Measurements from ENCODE around the gene MYH15.

The MYH15 gene

GRCh38 chr3:108410531-108410984, 99.8 kb downstream of the MYH15 start:
- Histone ChIP-seq H3K27ac (ENCODE audit: low read depth in 2 of 2, low read length in 2 of 2) (no peak overlapping the region), H3K4me1 (ENCODE audit: control insufficient read depth in 2 of 2, insufficient read depth in 2 of 2, low read length in 2 of 2) (peaks cover 17 to 33% of the 10 kb centered on the region in 2 donors), H3K36me3 (ENCODE audit: control insufficient read depth in 2 of 2, insufficient read depth in 2 of 2, low read length in 2 of 2) (no peaks in the 10 kb centered on the region), H3K9me3 (ENCODE audit: control insufficient read depth in 2 of 2, low read length in 2 of 2) (no peaks in the 10 kb centered on the region), H3K27me3 (ENCODE audit: control insufficient read depth in 2 of 2, insufficient read depth in 2 of 2, low read length in 2 of 2) (no peaks in the 10 kb centered on the region), H3K4me3 (ENCODE audit: low read length in 2 of 2) (no peak overlapping the region), H3K9ac (ENCODE audit: low read depth in 1 of 2, low read length in 2 of 2) (no peak overlapping the region)

- H3K4me3 ChIP-seq (ENCODE audit: low read length in 2 of 2): no peak overlapping the region
- H3K27ac ChIP-seq (ENCODE audit: low read depth in 2 of 2, low read length in 2 of 2): peak overlapping the region; percentile 88 to 91
- H3K36me3 ChIP-seq (ENCODE audit: control insufficient read depth in 2 of 2, insufficient read depth in 2 of 2, low read length in 2 of 2): no peaks in the 10 kb centered on the region
- H3K9ac ChIP-seq (ENCODE audit: low read depth in 1 of 2, low read length in 2 of 2): no peak overlapping the region
- no peaks in the 10 kb centered on the region for H3K27me3 ChIP-seq (ENCODE audit: control insufficient read depth in 2 of 2, insufficient read depth in 2 of 2, low read length in 2 of 2)
- no peaks in the 10 kb centered on the region for H3K9me3 ChIP-seq (ENCODE audit: control insufficient read depth in 2 of 2, low read length in 2 of 2)
- H3K4me1 ChIP-seq (ENCODE audit: control insufficient read depth in 2 of 2, insufficient read depth in 2 of 2, low read length in 2 of 2): peaks cover 17 to 36% of the 10 kb centered on the region in 2 donors
Observed at GRCh38 chr3:108409800-108410178, 100.6 kb downstream of the MYH15 start.

- no peaks in the 10 kb centered on the region for H3K9me3 ChIP-seq (ENCODE audit: control insufficient read depth in 2 of 2, low read length in 2 of 2)
- no peak overlapping the region for H3K9ac ChIP-seq (ENCODE audit: low read depth in 1 of 2, low read length in 2 of 2)
- no peaks in the 10 kb centered on the region for H3K27me3 ChIP-seq (ENCODE audit: control insufficient read depth in 2 of 2, insufficient read depth in 2 of 2, low read length in 2 of 2)
- H3K4me3 ChIP-seq (ENCODE audit: low read length in 2 of 2): peak overlapping the region; percentile 2 to 19
- no peaks in the 10 kb centered on the region for H3K36me3 ChIP-seq (ENCODE audit: control insufficient read depth in 2 of 2, insufficient read depth in 2 of 2, low read length in 2 of 2)
- H3K27ac ChIP-seq (ENCODE audit: low read depth in 2 of 2, low read length in 2 of 2): peak overlapping the region; percentile 88 to 91
- peaks cover 19 to 43% of the 10 kb centered on the region in 2 donors for H3K4me1 ChIP-seq (ENCODE audit: control insufficient read depth in 2 of 2, insufficient read depth in 2 of 2, low read length in 2 of 2)
Observed at GRCh38 chr3:108408883-108409799, 101.3 kb downstream of the MYH15 start.

- peak overlapping the region in 1 of 2 donors; percentile 55 for H3K4me3 ChIP-seq (ENCODE audit: low read length in 2 of 2)
- H3K27me3 ChIP-seq (ENCODE audit: control insufficient read depth in 2 of 2, insufficient read depth in 2 of 2, low read length in 2 of 2): no peaks in the 10 kb centered on the region
- no peaks in the 10 kb centered on the region for H3K9me3 ChIP-seq (ENCODE audit: control insufficient read depth in 2 of 2, low read length in 2 of 2)
- no peaks in the 10 kb centered on the region for H3K36me3 ChIP-seq (ENCODE audit: control insufficient read depth in 2 of 2, insufficient read depth in 2 of 2, low read length in 2 of 2)
- peaks cover 19 to 54% of the 10 kb centered on the region in 2 donors for H3K4me1 ChIP-seq (ENCODE audit: control insufficient read depth in 2 of 2, insufficient read depth in 2 of 2, low read length in 2 of 2)
- H3K9ac ChIP-seq (ENCODE audit: low read depth in 1 of 2, low read length in 2 of 2): peak overlapping the region; percentile 43 to 57
- peak overlapping the region; percentile 88 to 91 for H3K27ac ChIP-seq (ENCODE audit: low read depth in 2 of 2, low read length in 2 of 2)
Observed at GRCh38 chr3:108407886-108408285, 102.5 kb downstream of the MYH15 start.

- Histone ChIP-seq H3K27ac (ENCODE audit: low read depth in 2 of 2, low read length in 2 of 2) (peak overlapping the region; percentile 88 to 91), H3K9ac (ENCODE audit: low read depth in 1 of 2, low read length in 2 of 2) (peak overlapping the region; percentile 43 to 57), H3K36me3 (ENCODE audit: control insufficient read depth in 2 of 2, insufficient read depth in 2 of 2, low read length in 2 of 2) (no peaks in the 10 kb centered on the region), H3K27me3 (ENCODE audit: control insufficient read depth in 2 of 2, insufficient read depth in 2 of 2, low read length in 2 of 2) (no peaks in the 10 kb centered on the region), H3K9me3 (ENCODE audit: control insufficient read depth in 2 of 2, low read length in 2 of 2) (no peaks in the 10 kb centered on the region), H3K4me1 (ENCODE audit: control insufficient read depth in 2 of 2, insufficient read depth in 2 of 2, low read length in 2 of 2) (peaks cover 22 to 55% of the 10 kb centered on the region in 2 donors), H3K4me3 (ENCODE audit: low read length in 2 of 2) (peak overlapping the region; percentile 44 to 55)
Observed at GRCh38 chr3:108406661-108407206, 103.7 kb downstream of the MYH15 start.

GRCh38 chr3:108406063-108406660, 104.2 kb downstream of the MYH15 start:
- Histone ChIP-seq H3K9me3 (ENCODE audit: control insufficient read depth in 2 of 2, low read length in 2 of 2) (no peaks in the 10 kb centered on the region), H3K4me3 (ENCODE audit: low read length in 2 of 2) (peak overlapping the region in 1 of 2 donors; percentile 4), H3K4me1 (ENCODE audit: control insufficient read depth in 2 of 2, insufficient read depth in 2 of 2, low read length in 2 of 2) (peaks cover 22 to 55% of the 10 kb centered on the region in 2 donors), H3K27ac (ENCODE audit: low read depth in 2 of 2, low read length in 2 of 2) (peak overlapping the region; percentile 88 to 91), H3K9ac (ENCODE audit: low read depth in 1 of 2, low read length in 2 of 2) (peak overlapping the region in 1 of 2 donors; percentile 26), H3K36me3 (ENCODE audit: control insufficient read depth in 2 of 2, insufficient read depth in 2 of 2, low read length in 2 of 2) (no peaks in the 10 kb centered on the region), H3K27me3 (ENCODE audit: control insufficient read depth in 2 of 2, insufficient read depth in 2 of 2, low read length in 2 of 2) (no peaks in the 10 kb centered on the region)

- no peak overlapping the region for H3K27ac ChIP-seq (ENCODE audit: low read depth in 2 of 2, low read length in 2 of 2)
- no peaks in the 10 kb centered on the region for H3K36me3 ChIP-seq (ENCODE audit: control insufficient read depth in 2 of 2, insufficient read depth in 2 of 2, low read length in 2 of 2)
- no peaks in the 10 kb centered on the region for H3K27me3 ChIP-seq (ENCODE audit: control insufficient read depth in 2 of 2, insufficient read depth in 2 of 2, low read length in 2 of 2)
- H3K4me3 ChIP-seq (ENCODE audit: low read length in 2 of 2): no peak overlapping the region
- peaks cover 22 to 52% of the 10 kb centered on the region in 2 donors for H3K4me1 ChIP-seq (ENCODE audit: control insufficient read depth in 2 of 2, insufficient read depth in 2 of 2, low read length in 2 of 2)
- no peaks in the 10 kb centered on the region for H3K9me3 ChIP-seq (ENCODE audit: control insufficient read depth in 2 of 2, low read length in 2 of 2)
- no peak overlapping the region for H3K9ac ChIP-seq (ENCODE audit: low read depth in 1 of 2, low read length in 2 of 2)
Observed at GRCh38 chr3:108404368-108404767, 106.0 kb downstream of the MYH15 start.

GRCh38 chr3:108403686-108404345, 106.6 kb downstream of the MYH15 start:
- no peaks in the 10 kb centered on the region for H3K9me3 ChIP-seq (ENCODE audit: control insufficient read depth in 2 of 2, low read length in 2 of 2)
- H3K4me1 ChIP-seq (ENCODE audit: control insufficient read depth in 2 of 2, insufficient read depth in 2 of 2, low read length in 2 of 2): peaks cover 20 to 48% of the 10 kb centered on the region in 2 donors
- H3K9ac ChIP-seq (ENCODE audit: low read depth in 1 of 2, low read length in 2 of 2): peak overlapping the region in 1 of 2 donors; percentile 15
- no peak overlapping the region for H3K4me3 ChIP-seq (ENCODE audit: low read length in 2 of 2)
- H3K27me3 ChIP-seq (ENCODE audit: control insufficient read depth in 2 of 2, insufficient read depth in 2 of 2, low read length in 2 of 2): no peaks in the 10 kb centered on the region
- peak overlapping the region; percentile 71 for H3K27ac ChIP-seq (ENCODE audit: low read depth in 2 of 2, low read length in 2 of 2)
- no peaks in the 10 kb centered on the region for H3K36me3 ChIP-seq (ENCODE audit: control insufficient read depth in 2 of 2, insufficient read depth in 2 of 2, low read length in 2 of 2)

- Histone ChIP-seq H3K36me3 (ENCODE audit: control insufficient read depth in 2 of 2, insufficient read depth in 2 of 2, low read length in 2 of 2) (no peaks in the 10 kb centered on the region), H3K9me3 (ENCODE audit: control insufficient read depth in 2 of 2, low read length in 2 of 2) (no peaks in the 10 kb centered on the region), H3K4me1 (ENCODE audit: control insufficient read depth in 2 of 2, insufficient read depth in 2 of 2, low read length in 2 of 2) (peaks cover 14 to 42% of the 10 kb centered on the region in 2 donors), H3K4me3 (ENCODE audit: low read length in 2 of 2) (no peak overlapping the region), H3K27me3 (ENCODE audit: control insufficient read depth in 2 of 2, insufficient read depth in 2 of 2, low read length in 2 of 2) (no peaks in the 10 kb centered on the region), H3K9ac (ENCODE audit: low read depth in 1 of 2, low read length in 2 of 2) (no peak overlapping the region), H3K27ac (ENCODE audit: low read depth in 2 of 2, low read length in 2 of 2) (peak overlapping the region; percentile 71 to 73)
Observed at GRCh38 chr3:108403198-108403597, 107.2 kb downstream of the MYH15 start.

Measured in mucosa of rectum (tissue), 2 donors.